SK-N-SH (cell line): ENCODE results near the gene PIP4K2C. TPM values are rescaled to one million over a fixed set of nuclear protein-coding genes. Genes with fewer than 3 reads are reported as not detected.

Source experiments
- CTCF ChIA-PET: fragments of 300-600, 350-600 bp; formaldehyde crosslinking; extraction: SDS; loops from one replicate; lab custom pipeline; 2021; lab: Yijun Ruan, JAX
- POLR2A ChIA-PET: fragments of 350-600 bp; sonication (Branson Sonifier 250); formaldehyde crosslinking; extraction: SDS; loops from one replicate; lab custom pipeline; 2020; ENCODE audit warnings: antibody characterized with exemption, inconsistent platforms; lab: Yijun Ruan, JAX
- DNase-seq: peaks from one replicate; pipeline ENCODE4 v3.0.0; 2012
- H2AFZ ChIP-seq: fragments of 200-600 bp; sonication (generic); 2 replicates; pipeline ENCODE4 v1.8.1; 2016; ENCODE audit warnings: antibody characterized with exemption, mild to moderate bottlenecking, low read depth
- H3F3A ChIP-seq: fragments of 200-600 bp; sonication (generic); replicated peaks from 2 replicates; pipeline ENCODE3; 2016; ENCODE audit warnings: antibody characterized with exemption, mild to moderate bottlenecking; ENCODE audit not compliant: insufficient read depth
- H3K27ac ChIP-seq, 2 experiments: fragments of 200-500 bp in 1 of 2; fragments of 200-600 bp in 1 of 2; sonication (Bioruptor generic) in 1 of 2; sonication (generic), shearing (Covaris generic) in 1 of 2; 2 replicates each; pipeline versions ENCODE4 v1.5.1 to v1.6.1; 2014 to 2016; ENCODE audit warnings: low read depth in 2 of 2, inconsistent platforms in 1 of 2, low read length in 1 of 2, mild to moderate bottlenecking in 1 of 2, mixed read lengths in 1 of 2
- H3K27me3 ChIP-seq: fragments of 200-600 bp; sonication (generic), shearing (Covaris generic); 2 replicates; pipeline ENCODE4 v1.6.1; 2016; ENCODE audit warnings: mixed run types; ENCODE audit not compliant: insufficient read depth
- H3K36me3 ChIP-seq, 2 experiments: fragments of 200-500 bp in 1 of 2; fragments of 200-600 bp in 1 of 2; sonication (Bioruptor generic) in 1 of 2; sonication (generic) in 1 of 2; replicated peaks in 1 of 2; 2 replicates each; pipeline versions ENCODE3 to v1.5.1; 2014 to 2016; ENCODE audit warnings: low read length in 1 of 2, mild to moderate bottlenecking in 1 of 2; ENCODE audit not compliant: insufficient read depth in 2 of 2, control insufficient read depth in 1 of 2
- H3K4me1 ChIP-seq, 2 experiments: fragments of 200-500 bp in 1 of 2; fragments of 200-600 bp in 1 of 2; sonication (Bioruptor generic) in 1 of 2; sonication (generic), shearing (Covaris generic) in 1 of 2; 2 replicates each; pipeline versions ENCODE4 v1.5.1 to v1.6.1; 2014 to 2016; ENCODE audit warnings: low read depth in 1 of 2, low read length in 1 of 2, mixed run types in 1 of 2; ENCODE audit not compliant: insufficient read depth in 2 of 2, control insufficient read depth in 1 of 2
- H3K4me2 ChIP-seq: fragments of 200-600 bp; sonication (generic), shearing (Covaris generic); 2 replicates; pipeline ENCODE4 v1.6.1; 2017; ENCODE audit warnings: mixed run types
- H3K4me3 ChIP-seq, 2 experiments: fragments of 200-500 bp in 1 of 2; fragments of 200-600 bp in 1 of 2; sonication (Bioruptor generic) in 1 of 2; sonication (generic), shearing (Covaris generic) in 1 of 2; 2 replicates each; pipeline versions ENCODE4 v1.5.1 to v1.8.1; 2014 to 2016; ENCODE audit warnings: low read depth in 2 of 2, inconsistent platforms in 1 of 2, low read length in 1 of 2, mild to moderate bottlenecking in 1 of 2, mixed read lengths in 1 of 2, moderate library complexity in 1 of 2
- H3K79me2 ChIP-seq: fragments of 200-600 bp; sonication (generic); 2 replicates; pipeline ENCODE4 v1.8.1; 2017; ENCODE audit warnings: mild to moderate bottlenecking; ENCODE audit not compliant: insufficient read depth
- H3K9ac ChIP-seq: fragments of 200-600 bp; sonication (generic); 2 replicates; pipeline ENCODE4 v1.6.1; 2017; ENCODE audit warnings: mixed run types
- H3K9me2 ChIP-seq: fragments of 200-600 bp; sonication (generic); 2 replicates; pipeline ENCODE4 v1.6.1; 2017; ENCODE audit warnings: mixed run types
- H3K9me3 ChIP-seq: fragments of 200-600 bp; sonication (generic); 2 replicates; pipeline ENCODE4 v1.6.1; 2017; ENCODE audit warnings: mixed run types, mild to moderate bottlenecking, moderate library complexity
- H4K20me1 ChIP-seq: fragments of 200-600 bp; sonication (generic); 2 replicates; pipeline ENCODE4 v1.6.1; 2017; ENCODE audit warnings: mild to moderate bottlenecking, mixed run types; ENCODE audit not compliant: insufficient read depth
- EZH2phosphoT487 ChIP-seq: fragments of 200-600 bp; sonication (generic); IDR thresholded peaks from 2 replicates; pipeline ENCODE4 v1.6.1; 2017; ENCODE audit warnings: low read depth, mixed run types, mild to moderate bottlenecking, antibody characterized with exemption, moderate library complexity, borderline replicate concordance
- GATA2 ChIP-seq: sonication (generic); formaldehyde crosslinking; IDR thresholded peaks from 2 replicates; pipeline ENCODE4 v1.5.0; 2020; ENCODE audit warnings: mild to moderate bottlenecking, missing genetic modification reagents
- MEF2A ChIP-seq: IDR thresholded peaks from 2 replicates; pipeline ENCODE4 v1.4.0; 2012; ENCODE audit warnings: low read depth, borderline replicate concordance
- MXI1 ChIP-seq: IDR thresholded peaks from 2 replicates; pipeline ENCODE4 v1.6.1; 2012; ENCODE audit warnings: mild to moderate bottlenecking, low read depth, low read length, improper control_type of control experiment
- NFIC ChIP-seq: IDR thresholded peaks from 2 replicates; pipeline ENCODE4 v1.4.0; 2012; ENCODE audit warnings: borderline replicate concordance
- NRF1 ChIP-seq: IDR thresholded peaks from 2 replicates; pipeline ENCODE4 v1.6.1; 2012; ENCODE audit warnings: low read depth, mild to moderate bottlenecking, low read length
- POLR2AphosphoS5 ChIP-seq: IDR thresholded peaks from 2 replicates; pipeline ENCODE4 v1.6.1; 2012; ENCODE audit warnings: low read depth, low read length
- RAD21 ChIP-seq: IDR thresholded peaks from 2 replicates; pipeline ENCODE4 v1.6.1; 2012; ENCODE audit warnings: mild to moderate bottlenecking, low read length
- REST ChIP-seq: IDR thresholded peaks from 2 replicates; pipeline ENCODE4 v1.6.1; 2012; ENCODE audit warnings: mild to moderate bottlenecking, low read depth, low read length, moderate library complexity
- RXRA ChIP-seq: IDR thresholded peaks from 2 replicates; pipeline ENCODE4 v1.4.0; 2012; ENCODE audit warnings: low read depth, mild to moderate bottlenecking, borderline replicate concordance
- SMC3 ChIP-seq: IDR thresholded peaks from 2 replicates; pipeline ENCODE4 v1.6.1; 2012; ENCODE audit warnings: low read depth, low read length, improper control_type of control experiment
- TAF1 ChIP-seq: IDR thresholded peaks from 2 replicates; pipeline ENCODE4 v1.6.1; 2012; ENCODE audit warnings: low read depth, mild to moderate bottlenecking, low read length, moderate library complexity, borderline replicate concordance
- USF2 ChIP-seq: fragments of 150-350 bp; IDR thresholded peaks from 2 replicates; pipeline ENCODE4 v1.6.1; 2017; ENCODE audit warnings: antibody characterized with exemption, low read length, low read depth, borderline replicate concordance
- WGBS: methylation state at CpG from one replicate; pipeline ENCODE4 v1.1.6; 2017; ENCODE audit warnings: low lambda C conversion rate; 5-methylcytosine and 5-hydroxymethylcytosine counted together
- polyA plus RNA-seq, 3 experiments: library from polyadenylated mRNA; depleted of rRNA; stranded (reverse); fragments of >200 nt; gene quantifications; 2 replicates each; pipeline ENCODE4 v1.2.3, GENCODE V29; 2012
- TF ChIP-seq, protein P1 (sequence below): IDR thresholded peaks from 2 replicates; pipeline ENCODE4; 2012

PIP4K2C gene
- polyA plus RNA-seq, 1 of the 3 experiments (the other 2 are of a cell fraction) = 34.2 TPM

GRCh38 chr12:57624441-57625220 is 33.6 kb downstream of the PIP4K2C start:
- no peak for DNase-seq
- no peaks in the 10 kb centered on the region for H3F3A ChIP-seq
- H2AFZ ChIP-seq = no peak overlapping the region
- 75% methylated on average over 8 of the region's 8 CpGs for WGBS
- H4K20me1 ChIP-seq = no peaks in the 10 kb centered on the region
- no peaks in the 10 kb centered on the region for H3K79me2 ChIP-seq
- CTCF ChIA-PET = interaction anchor here (0.7 to 11.0 kb wide), 8 partner anchors 8 to 113 kb away, joined by 3 to 298 read pairs (median 5); partner anchors contain the start of genes ARHGEF25 and B4GALNT1
- POLR2A ChIA-PET = interaction anchor here (0.9 to 1.0 kb wide), 2 partner anchors 21 to 42 kb away, joined by 3 to 5 read pairs; no protein-coding TSS in a partner anchor
- no peaks in the 10 kb centered on the region for H3K9me3 ChIP-seq
- peaks cover 0 to 2% of the 10 kb centered on the region in 2 experiments for H3K36me3 ChIP-seq
- no peak overlapping the region for H3K9ac ChIP-seq
- H3K27ac ChIP-seq = no peak overlapping the region
- H3K4me2 ChIP-seq = no peak overlapping the region
- peaks cover 0 to 7% of the 10 kb centered on the region in 2 experiments; a peak in 1 of 4 replicates for H3K4me1 ChIP-seq
- no peaks in the 10 kb centered on the region for H3K9me2 ChIP-seq
- H3K27me3 ChIP-seq = no peaks in the 10 kb centered on the region
- TF ChIP-seq, protein P1, sequence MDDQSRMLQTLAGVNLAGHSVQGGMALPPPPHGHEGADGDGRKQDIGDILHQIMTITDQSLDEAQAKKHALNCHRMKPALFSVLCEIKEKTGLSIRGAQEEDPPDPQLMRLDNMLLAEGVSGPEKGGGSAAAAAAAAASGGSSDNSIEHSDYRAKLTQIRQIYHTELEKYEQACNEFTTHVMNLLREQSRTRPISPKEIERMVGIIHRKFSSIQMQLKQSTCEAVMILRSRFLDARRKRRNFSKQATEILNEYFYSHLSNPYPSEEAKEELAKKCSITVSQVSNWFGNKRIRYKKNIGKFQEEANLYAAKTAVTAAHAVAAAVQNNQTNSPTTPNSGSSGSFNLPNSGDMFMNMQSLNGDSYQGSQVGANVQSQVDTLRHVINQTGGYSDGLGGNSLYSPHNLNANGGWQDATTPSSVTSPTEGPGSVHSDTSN = no peak
- TF ChIP-seq GATA2 (CRISPR knock-in tag) = no peak
- no peak for TF ChIP-seq NFIC
- TF ChIP-seq SMC3 = no peak
- TF ChIP-seq TAF1 = no peak
- no peak for TF ChIP-seq NRF1
- no peak for TF ChIP-seq REST
- TF ChIP-seq POLR2AphosphoS5 = no peak
- TF ChIP-seq USF2 = no peak
- no peak for TF ChIP-seq RXRA
- TF ChIP-seq RAD21 = no peak
- TF ChIP-seq MXI1 = no peak
- no peak for TF ChIP-seq MEF2A
- no peak for TF ChIP-seq EZH2phosphoT487
- no peak overlapping the region for H3K4me3 ChIP-seq
